WTC11 (cell line): ENCODE data around the gene PPM1G. TPM values are rescaled to one million over a fixed set of nuclear protein-coding genes. Genes with fewer than 3 reads are reported as not detected.

Source experiments
- ATAC-seq: fragments of 200-7000 bp; cut with Tn5 transposase; 2 replicates; pipeline ENCODE4 v1.10.0; 2021; ENCODE audit warnings: mild to moderate bottlenecking, moderate library complexity
- CTCF ChIA-PET: fragments of 300-600 bp; sonication (Branson Sonifier 250); formaldehyde crosslinking; loops from one replicate; lab custom pipeline; 2021; ENCODE audit warnings: antibody characterized with exemption; lab: Charles Lee
- POLR2A ChIA-PET: fragments of 350-600 bp; sonication (Branson Sonifier 250); formaldehyde crosslinking; loops from one replicate; lab custom pipeline; 2021; ENCODE audit warnings: antibody characterized with exemption; lab: Charles Lee
- DNase-seq: peaks from one replicate; pipeline ENCODE4 v3.0.0; 2021; ENCODE audit warnings: low spot score
- H3K27ac Mint-ChIP-seq: 2 replicates; pipeline ENCODE4 v1.8.0; 2021; ENCODE audit warnings: mixed read lengths
- H3K27me3 Mint-ChIP-seq: 2 replicates; pipeline ENCODE4 v1.8.0; 2021; ENCODE audit warnings: low read depth, mild to moderate bottlenecking, moderate library complexity, mixed read lengths
- H3K36me3 Mint-ChIP-seq: 2 replicates; pipeline ENCODE4 v1.8.0; 2021; ENCODE audit warnings: mixed read lengths
- H3K4me1 Mint-ChIP-seq: 2 replicates; pipeline ENCODE4 v1.8.0; 2022; ENCODE audit warnings: mixed read lengths
- H3K4me3 Mint-ChIP-seq: 2 replicates; pipeline ENCODE4 v1.8.0; 2021; ENCODE audit warnings: mild to moderate bottlenecking, moderate library complexity, mixed read lengths
- H3K9me3 Mint-ChIP-seq: 2 replicates; pipeline ENCODE4 v1.8.0; 2021; ENCODE audit warnings: mixed read lengths
- ATF1 ChIP-seq: sonication (generic); formaldehyde crosslinking; IDR thresholded peaks from 2 replicates; pipeline ENCODE4 v1.8.1; 2023; ENCODE audit warnings: mild to moderate bottlenecking, moderate library complexity, missing genetic modification reagents
- CTCF ChIP-seq: fragments of 200-600 bp; IDR thresholded peaks from 2 replicates; pipeline ENCODE4 v1.8.0; 2022; ENCODE audit warnings: antibody characterized with exemption
- ESRRA ChIP-seq: sonication (generic); formaldehyde crosslinking; IDR thresholded peaks from 2 replicates; pipeline ENCODE4 v1.8.1; 2022; ENCODE audit warnings: mild to moderate bottlenecking, missing genetic modification reagents, borderline replicate concordance
- ETV6 ChIP-seq: sonication (generic); formaldehyde crosslinking; IDR thresholded peaks from 2 replicates; pipeline ENCODE4 v1.8.1; 2022; ENCODE audit warnings: mild to moderate bottlenecking, missing genetic modification reagents
- GABPB1 ChIP-seq: sonication (generic); formaldehyde crosslinking; IDR thresholded peaks from 2 replicates; pipeline ENCODE4 v1.8.1; 2023; ENCODE audit warnings: mild to moderate bottlenecking, missing genetic modification reagents
- GRHL2 ChIP-seq: fragments of 250-450 bp; sonication (Bioruptor Pico); IDR thresholded peaks from 2 replicates; pipeline ENCODE4 v1.8.0; 2022; ENCODE audit warnings: mild to moderate bottlenecking, moderate library complexity; ENCODE audit not compliant: insufficient replicate concordance, severe bottlenecking
- MXD4 ChIP-seq: fragments of 250-450 bp; sonication (Bioruptor Pico); IDR thresholded peaks from 2 replicates; pipeline ENCODE4 v1.8.0; 2021; ENCODE audit warnings: mild to moderate bottlenecking, moderate library complexity, borderline replicate concordance
- NFATC4 ChIP-seq: fragments of 250-450 bp; sonication (Bioruptor Pico); IDR thresholded peaks from 2 replicates; pipeline ENCODE4 v1.9.0; 2021; ENCODE audit warnings: mild to moderate bottlenecking
- NR1H2 ChIP-seq: sonication (generic); formaldehyde crosslinking; IDR thresholded peaks from 2 replicates; pipeline ENCODE4 v1.9.0; 2021; ENCODE audit warnings: mild to moderate bottlenecking, moderate library complexity, missing genetic modification reagents
- NR2C2 ChIP-seq: sonication (generic); formaldehyde crosslinking; IDR thresholded peaks from 2 replicates; pipeline ENCODE4 v1.8.0; 2022; ENCODE audit warnings: mild to moderate bottlenecking, missing genetic modification reagents
- PRRX2 ChIP-seq: fragments of 250-450 bp; sonication (Bioruptor Pico); IDR thresholded peaks from 2 replicates; pipeline ENCODE4 v1.8.0; 2021; ENCODE audit warnings: mild to moderate bottlenecking
- SMAD4 ChIP-seq: sonication (generic); formaldehyde crosslinking; IDR thresholded peaks from 2 replicates; pipeline ENCODE4 v1.8.0; 2022; ENCODE audit warnings: mild to moderate bottlenecking, missing genetic modification reagents
- STAT6 ChIP-seq: sonication (generic); formaldehyde crosslinking; conservative IDR thresholded peaks from 2 replicates; pipeline ENCODE4 v1.8.1; 2023; ENCODE audit warnings: mild to moderate bottlenecking, low read depth, missing genetic modification reagents, moderate library complexity
- ZNF121 ChIP-seq: sonication (generic); formaldehyde crosslinking; IDR thresholded peaks from 2 replicates; pipeline ENCODE4 v1.8.0; 2023; ENCODE audit warnings: missing genetic modification reagents
- ZNF138 ChIP-seq: sonication (generic); formaldehyde crosslinking; conservative IDR thresholded peaks from 2 replicates; pipeline ENCODE4 v1.8.1; 2022; ENCODE audit warnings: mild to moderate bottlenecking, moderate library complexity, missing genetic modification reagents
- ZNF219 ChIP-seq: sonication (generic); formaldehyde crosslinking; IDR thresholded peaks from 2 replicates; pipeline ENCODE4 v1.8.0; 2023; ENCODE audit warnings: missing genetic modification reagents, mild to moderate bottlenecking, borderline replicate concordance
- ZNF232 ChIP-seq: sonication (generic); formaldehyde crosslinking; IDR thresholded peaks from 2 replicates; pipeline ENCODE4 v1.8.0; 2022; ENCODE audit warnings: mild to moderate bottlenecking, missing genetic modification reagents
- ZNF263 ChIP-seq: sonication (generic); formaldehyde crosslinking; IDR thresholded peaks from 2 replicates; pipeline ENCODE4 v1.8.1; 2022; ENCODE audit warnings: low read depth, mild to moderate bottlenecking, moderate library complexity, missing genetic modification reagents
- ZNF317 ChIP-seq: sonication (generic); formaldehyde crosslinking; IDR thresholded peaks from 2 replicates; pipeline ENCODE4 v1.8.1; 2023; ENCODE audit warnings: low read depth, mild to moderate bottlenecking, moderate library complexity, missing genetic modification reagents, borderline replicate concordance
- total RNA-seq: library from RNA; stranded (reverse); gene quantifications from 3 replicates; pipeline ENCODE4 v1.2.3, GENCODE V29; 2021
- TF ChIP-seq, protein P1 (sequence below): sonication (generic); formaldehyde crosslinking; IDR thresholded peaks from 2 replicates; pipeline ENCODE4 v1.8.0; 2023; ENCODE audit warnings: missing genetic modification reagents
- TF ChIP-seq, protein P2 (sequence below): fragments of 250-450 bp; sonication (Bioruptor Pico); IDR thresholded peaks from 2 replicates; pipeline ENCODE4 v1.9.0; 2021; ENCODE audit warnings: mild to moderate bottlenecking, borderline replicate concordance
- TF ChIP-seq, protein P3 (sequence below): sonication (generic); formaldehyde crosslinking; IDR thresholded peaks from 2 replicates; pipeline ENCODE4 v1.8.1; 2023; ENCODE audit warnings: mild to moderate bottlenecking, missing genetic modification reagents
- TF ChIP-seq, protein P4 (sequence below): sonication (generic); formaldehyde crosslinking; IDR thresholded peaks from 2 replicates; pipeline ENCODE4 v1.8.0; 2023; ENCODE audit warnings: mild to moderate bottlenecking, missing genetic modification reagents

PPM1G gene
- total RNA-seq, 1 experiment from 2014 or later = 193 TPM

GRCh38 chr2:27356382-27357181 lies 52.8 kb downstream of the PPM1G start, which contains the start of gene GTF3C2 (continued):
- peak; percentile 47 for TF ChIP-seq ETV6
- no peak for TF ChIP-seq NFATC4
- TF ChIP-seq ZNF232 (CRISPR knock-in tag) = peak; percentile 47; the same call in 1 of the 2 replicates
- TF ChIP-seq MXD4 = no peak
- TF ChIP-seq ZNF263 = no peak
- no peak; the same call in 1 of the 2 replicates for TF ChIP-seq ZNF121 (CRISPR knock-in tag)
- TF ChIP-seq STAT6 (CRISPR knock-in tag) = no peak
- no peak for TF ChIP-seq ZNF317 (CRISPR knock-in tag)
- TF ChIP-seq, protein P1, sequence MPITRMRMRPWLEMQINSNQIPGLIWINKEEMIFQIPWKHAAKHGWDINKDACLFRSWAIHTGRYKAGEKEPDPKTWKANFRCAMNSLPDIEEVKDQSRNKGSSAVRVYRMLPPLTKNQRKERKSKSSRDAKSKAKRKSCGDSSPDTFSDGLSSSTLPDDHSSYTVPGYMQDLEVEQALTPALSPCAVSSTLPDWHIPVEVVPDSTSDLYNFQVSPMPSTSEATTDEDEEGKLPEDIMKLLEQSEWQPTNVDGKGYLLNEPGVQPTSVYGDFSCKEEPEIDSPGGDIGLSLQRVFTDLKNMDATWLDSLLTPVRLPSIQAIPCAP = peak; percentile 33; the same call in 1 of the 2 replicates
- TF ChIP-seq SMAD4 (CRISPR knock-in tag) = 0 out of 2 replicates have a peak, but pooled peaks have one; percentile 47
- no peak for TF ChIP-seq ESRRA (CRISPR knock-in tag)
- TF ChIP-seq GRHL2 (CRISPR knock-in tag) = no peak
- no peak for TF ChIP-seq ATF1 (CRISPR knock-in tag)
- TF ChIP-seq CTCF = no peak
- TF ChIP-seq, all 79 proteins: peak for 24

GRCh38 chr2:27356056-27356381 lies 53.4 kb downstream of the PPM1G start:
- Mint-ChIP-seq H3K27me3 (no peaks in the 10 kb centered on the region), H3K36me3 (peaks cover 12% of the 10 kb centered on the region), H3K27ac (peak overlapping the region; percentile 100), H3K4me3 (peak overlapping the region; percentile 93), H3K9me3 (peaks cover 8% of the 10 kb centered on the region), H3K4me1 (peaks cover 41% of the 10 kb centered on the region)
- POLR2A ChIA-PET = interaction anchor here (1.0 to 2.3 kb wide), 4 partner anchors 13 to 139 kb away, joined by 4 to 13 read pairs (median 4); partner anchors contain the start of genes CAD, EIF2B4 and SLC30A3
- peak; percentile 6 for ATAC-seq
- CTCF ChIA-PET = interaction anchor here (1.3 to 1.9 kb wide), 3 partner anchors 14 to 53 kb away, joined by 3 to 14 read pairs (median 5); partner anchors contain the start of genes EIF2B4 and ZNF513
- peak; percentile 53 for DNase-seq
- TF ChIP-seq GABPB1 (CRISPR knock-in tag) (no peak), PRRX2 (no peak), NR1H2 (no peak), NR2C2 (CRISPR knock-in tag) (no peak), ZNF219 (CRISPR knock-in tag) (no peak), ZNF138 (no peak)
- TF ChIP-seq, protein P2, sequence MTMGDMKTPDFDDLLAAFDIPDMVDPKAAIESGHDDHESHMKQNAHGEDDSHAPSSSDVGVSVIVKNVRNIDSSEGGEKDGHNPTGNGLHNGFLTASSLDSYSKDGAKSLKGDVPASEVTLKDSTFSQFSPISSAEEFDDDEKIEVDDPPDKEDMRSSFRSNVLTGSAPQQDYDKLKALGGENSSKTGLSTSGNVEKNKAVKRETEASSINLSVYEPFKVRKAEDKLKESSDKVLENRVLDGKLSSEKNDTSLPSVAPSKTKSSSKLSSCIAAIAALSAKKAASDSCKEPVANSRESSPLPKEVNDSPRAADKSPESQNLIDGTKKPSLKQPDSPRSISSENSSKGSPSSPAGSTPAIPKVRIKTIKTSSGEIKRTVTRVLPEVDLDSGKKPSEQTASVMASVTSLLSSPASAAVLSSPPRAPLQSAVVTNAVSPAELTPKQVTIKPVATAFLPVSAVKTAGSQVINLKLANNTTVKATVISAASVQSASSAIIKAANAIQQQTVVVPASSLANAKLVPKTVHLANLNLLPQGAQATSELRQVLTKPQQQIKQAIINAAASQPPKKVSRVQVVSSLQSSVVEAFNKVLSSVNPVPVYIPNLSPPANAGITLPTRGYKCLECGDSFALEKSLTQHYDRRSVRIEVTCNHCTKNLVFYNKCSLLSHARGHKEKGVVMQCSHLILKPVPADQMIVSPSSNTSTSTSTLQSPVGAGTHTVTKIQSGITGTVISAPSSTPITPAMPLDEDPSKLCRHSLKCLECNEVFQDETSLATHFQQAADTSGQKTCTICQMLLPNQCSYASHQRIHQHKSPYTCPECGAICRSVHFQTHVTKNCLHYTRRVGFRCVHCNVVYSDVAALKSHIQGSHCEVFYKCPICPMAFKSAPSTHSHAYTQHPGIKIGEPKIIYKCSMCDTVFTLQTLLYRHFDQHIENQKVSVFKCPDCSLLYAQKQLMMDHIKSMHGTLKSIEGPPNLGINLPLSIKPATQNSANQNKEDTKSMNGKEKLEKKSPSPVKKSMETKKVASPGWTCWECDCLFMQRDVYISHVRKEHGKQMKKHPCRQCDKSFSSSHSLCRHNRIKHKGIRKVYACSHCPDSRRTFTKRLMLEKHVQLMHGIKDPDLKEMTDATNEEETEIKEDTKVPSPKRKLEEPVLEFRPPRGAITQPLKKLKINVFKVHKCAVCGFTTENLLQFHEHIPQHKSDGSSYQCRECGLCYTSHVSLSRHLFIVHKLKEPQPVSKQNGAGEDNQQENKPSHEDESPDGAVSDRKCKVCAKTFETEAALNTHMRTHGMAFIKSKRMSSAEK (CRISPR knock-in tag) = no peak
- TF ChIP-seq, protein P3, sequence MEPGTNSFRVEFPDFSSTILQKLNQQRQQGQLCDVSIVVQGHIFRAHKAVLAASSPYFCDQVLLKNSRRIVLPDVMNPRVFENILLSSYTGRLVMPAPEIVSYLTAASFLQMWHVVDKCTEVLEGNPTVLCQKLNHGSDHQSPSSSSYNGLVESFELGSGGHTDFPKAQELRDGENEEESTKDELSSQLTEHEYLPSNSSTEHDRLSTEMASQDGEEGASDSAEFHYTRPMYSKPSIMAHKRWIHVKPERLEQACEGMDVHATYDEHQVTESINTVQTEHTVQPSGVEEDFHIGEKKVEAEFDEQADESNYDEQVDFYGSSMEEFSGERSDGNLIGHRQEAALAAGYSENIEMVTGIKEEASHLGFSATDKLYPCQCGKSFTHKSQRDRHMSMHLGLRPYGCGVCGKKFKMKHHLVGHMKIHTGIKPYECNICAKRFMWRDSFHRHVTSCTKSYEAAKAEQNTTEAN (CRISPR knock-in tag) = no peak
- TF ChIP-seq, protein P4, sequence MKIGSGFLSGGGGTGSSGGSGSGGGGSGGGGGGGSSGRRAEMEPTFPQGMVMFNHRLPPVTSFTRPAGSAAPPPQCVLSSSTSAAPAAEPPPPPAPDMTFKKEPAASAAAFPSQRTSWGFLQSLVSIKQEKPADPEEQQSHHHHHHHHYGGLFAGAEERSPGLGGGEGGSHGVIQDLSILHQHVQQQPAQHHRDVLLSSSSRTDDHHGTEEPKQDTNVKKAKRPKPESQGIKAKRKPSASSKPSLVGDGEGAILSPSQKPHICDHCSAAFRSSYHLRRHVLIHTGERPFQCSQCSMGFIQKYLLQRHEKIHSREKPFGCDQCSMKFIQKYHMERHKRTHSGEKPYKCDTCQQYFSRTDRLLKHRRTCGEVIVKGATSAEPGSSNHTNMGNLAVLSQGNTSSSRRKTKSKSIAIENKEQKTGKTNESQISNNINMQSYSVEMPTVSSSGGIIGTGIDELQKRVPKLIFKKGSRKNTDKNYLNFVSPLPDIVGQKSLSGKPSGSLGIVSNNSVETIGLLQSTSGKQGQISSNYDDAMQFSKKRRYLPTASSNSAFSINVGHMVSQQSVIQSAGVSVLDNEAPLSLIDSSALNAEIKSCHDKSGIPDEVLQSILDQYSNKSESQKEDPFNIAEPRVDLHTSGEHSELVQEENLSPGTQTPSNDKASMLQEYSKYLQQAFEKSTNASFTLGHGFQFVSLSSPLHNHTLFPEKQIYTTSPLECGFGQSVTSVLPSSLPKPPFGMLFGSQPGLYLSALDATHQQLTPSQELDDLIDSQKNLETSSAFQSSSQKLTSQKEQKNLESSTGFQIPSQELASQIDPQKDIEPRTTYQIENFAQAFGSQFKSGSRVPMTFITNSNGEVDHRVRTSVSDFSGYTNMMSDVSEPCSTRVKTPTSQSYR (CRISPR knock-in tag) = no peak
